H4 (cell line): ENCODE results near the gene TBC1D14. TPM values are rescaled to one million over a fixed set of nuclear protein-coding genes. Genes with fewer than 3 reads are reported as not detected.

ENCODE experiments used
- DNase-seq: peaks from one replicate; pipeline ENCODE4 v3.0.0-alpha.2; 2015; ENCODE audit warnings: low spot score
- total RNA-seq: library from RNA; depleted of rRNA; stranded (reverse); fragments of >200 nt; shearing (Covaris generic); gene quantifications from 2 replicates; pipeline ENCODE4 v1.2.3, GENCODE V29; 2014

Gene TBC1D14
- total RNA-seq, 1 experiment from 2014 or later = 38.9 TPM

GRCh38 chr4:6929339-6929811 lies 19.7 kb downstream of the TBC1D14 start:
- no peak for DNase-seq

- no peak for DNase-seq
These were observed 20.3 kb downstream of the TBC1D14 start for GRCh38 chr4:6929812-6930464.

GRCh38 chr4:6932475-6932874 lies 22.8 kb downstream of the TBC1D14 start:
- no peak for DNase-seq

DNA sequence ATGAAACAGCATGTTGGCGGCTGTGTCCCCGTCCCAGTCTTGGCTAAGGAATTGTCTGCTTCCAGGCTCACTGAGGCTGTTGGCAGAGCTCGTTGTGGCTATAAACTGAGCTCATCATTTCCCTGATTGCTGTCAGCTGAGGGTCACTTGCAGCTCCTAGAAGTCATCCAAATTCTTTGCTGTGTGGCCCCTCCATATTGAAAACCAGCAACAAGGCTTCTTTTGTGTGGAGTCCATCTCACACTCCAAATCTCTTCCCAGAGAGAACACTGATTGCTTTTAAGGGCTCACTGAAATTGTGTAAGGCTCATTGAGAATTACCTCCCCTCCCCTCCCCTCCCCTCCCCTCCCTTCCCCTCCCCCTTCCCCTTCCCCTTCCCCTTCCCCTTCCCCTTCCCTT lies 23.3 kb downstream of the TBC1D14 start:
- DNase-seq = no peak

- DNase-seq = no peak
These were observed 24.2 kb downstream of the TBC1D14 start for GRCh38 chr4:6933691-6934430.

DNA sequence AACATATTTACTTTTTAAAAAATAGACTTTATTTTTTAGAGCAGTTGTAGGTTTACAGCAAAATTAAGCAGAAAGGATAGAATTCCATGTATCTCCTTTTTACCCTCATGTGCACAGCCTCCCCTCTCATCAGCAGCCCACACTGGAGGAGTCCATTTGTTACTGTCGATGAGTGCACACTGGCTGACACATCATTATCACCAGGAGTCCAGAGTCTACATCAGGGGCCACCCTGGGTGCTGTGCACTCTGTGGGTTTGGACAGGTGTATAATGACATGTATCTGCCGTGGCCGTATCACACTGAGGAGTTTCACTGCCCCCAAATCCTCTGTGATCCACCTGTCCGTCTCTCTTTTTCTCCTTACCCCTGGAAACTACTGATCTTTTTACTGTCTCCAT lies 26.3 kb downstream of the TBC1D14 start:
- no peak for DNase-seq

DNA sequence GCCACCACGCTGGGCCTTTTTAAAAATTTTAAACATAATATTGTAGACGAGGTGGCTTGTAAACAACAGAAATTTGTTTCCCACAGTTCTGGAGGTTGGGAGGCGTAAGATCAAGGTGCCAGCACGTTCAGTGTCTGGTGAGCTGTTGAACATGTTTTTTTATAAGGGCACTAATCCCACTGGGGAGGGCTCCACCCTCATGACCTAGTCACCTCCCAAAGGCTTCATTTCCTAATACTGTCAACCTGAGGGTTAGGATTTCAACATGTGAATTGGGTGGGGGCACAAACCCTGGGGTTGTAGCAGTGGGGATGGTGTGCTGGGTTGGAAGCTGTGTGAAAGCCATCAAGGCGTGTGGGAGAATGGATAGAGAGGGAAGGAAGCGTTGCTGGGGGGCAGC lies 27.6 kb downstream of the TBC1D14 start:
- no peak for DNase-seq

DNA sequence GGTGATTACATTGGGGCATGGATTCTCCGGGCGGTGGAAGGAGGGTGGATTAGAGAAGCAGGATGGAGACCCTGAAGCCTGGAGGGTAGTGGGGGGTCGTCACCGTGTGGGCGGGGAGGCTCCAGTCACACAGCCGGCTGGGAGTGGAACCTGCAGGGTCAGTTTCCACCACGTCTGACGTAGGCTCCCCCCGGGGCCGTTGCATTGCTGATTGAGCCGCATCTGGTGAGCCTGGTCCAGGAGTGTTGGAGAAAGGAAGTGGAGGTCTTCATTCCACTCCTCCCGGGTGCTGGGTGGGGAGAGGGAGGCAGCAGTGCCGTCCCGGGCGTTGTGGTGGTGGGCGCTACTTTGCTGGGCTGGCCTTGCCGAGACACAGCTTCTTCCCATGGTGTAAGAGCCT lies 28.1 kb downstream of the TBC1D14 start:
- DNase-seq = no peak

DNA sequence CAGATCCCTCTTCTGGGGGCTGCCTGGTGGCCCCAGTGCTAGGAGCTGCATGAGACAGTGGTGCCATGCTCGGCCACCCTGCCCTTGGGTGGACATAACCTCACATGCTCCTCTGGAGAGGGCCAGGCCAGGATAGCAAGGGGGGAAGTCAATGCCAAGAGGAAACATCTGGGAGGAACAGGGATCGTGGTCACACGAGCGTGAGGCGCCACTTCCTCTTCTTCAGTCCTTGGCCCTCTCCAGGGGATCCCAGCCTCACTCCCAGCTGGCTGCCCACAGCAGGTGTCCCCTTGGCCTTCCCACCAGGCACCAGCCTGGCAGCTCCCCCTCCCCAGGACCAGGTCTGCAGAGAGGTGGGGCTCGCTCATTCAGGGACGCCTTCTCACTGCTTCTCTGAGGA lies 28.6 kb downstream of the TBC1D14 start:
- DNase-seq = peak; percentile 45

DNA sequence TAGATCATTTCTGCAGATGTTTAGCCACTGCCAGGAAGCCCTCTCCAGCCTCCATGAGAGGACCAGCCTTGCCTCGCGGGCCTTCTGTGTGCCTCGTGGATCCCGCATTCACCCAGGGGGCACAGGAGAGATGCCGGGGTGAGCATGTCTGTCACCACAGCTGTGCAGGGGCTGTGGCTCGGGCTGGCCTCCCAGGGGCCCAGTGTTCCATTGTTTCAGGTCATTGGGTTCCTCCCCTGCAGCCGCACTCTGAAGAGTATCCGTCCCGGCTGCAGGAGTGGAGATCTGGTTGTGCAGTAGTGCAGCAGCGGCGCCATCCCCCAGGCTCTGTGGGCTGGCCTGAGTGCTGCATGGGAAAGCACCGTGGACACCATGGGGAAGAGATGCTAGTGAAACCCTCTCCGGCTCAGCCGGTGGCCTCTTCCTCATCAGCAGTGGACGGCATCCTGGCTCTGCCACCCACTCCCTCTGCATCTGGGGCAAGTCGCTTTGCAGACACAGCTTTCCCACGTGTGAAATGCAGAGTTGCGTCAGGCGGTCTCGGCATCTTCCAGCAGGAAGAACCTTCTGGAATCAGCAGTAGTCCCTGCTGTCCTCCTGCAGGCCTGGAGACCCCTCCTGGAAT lies 29.1 kb downstream of the TBC1D14 start:
- no peak for DNase-seq

- no peak for DNase-seq
These were observed 30.4 kb downstream of the TBC1D14 start for GRCh38 chr4:6939761-6940743.

DNA sequence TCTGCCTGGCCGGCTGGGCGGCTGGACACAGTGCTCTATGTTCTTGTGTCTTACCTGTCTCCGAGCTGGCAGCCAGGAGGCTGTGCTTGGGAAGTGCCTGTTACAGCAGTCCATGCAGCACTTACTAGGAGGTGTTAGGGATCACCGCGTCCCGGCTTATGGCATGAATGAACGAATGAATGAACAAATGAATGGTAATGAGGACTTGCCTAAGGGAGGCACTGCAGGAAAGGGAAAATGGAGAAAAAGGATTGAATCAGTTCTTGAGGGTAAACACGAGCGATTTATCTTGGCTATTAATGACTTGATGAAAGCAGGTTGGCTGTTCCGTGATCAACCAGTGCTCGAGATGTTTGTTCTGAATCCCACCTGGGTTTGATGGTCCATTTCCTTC lies 31.1 kb downstream of the TBC1D14 start:
- no peak for DNase-seq

DNA sequence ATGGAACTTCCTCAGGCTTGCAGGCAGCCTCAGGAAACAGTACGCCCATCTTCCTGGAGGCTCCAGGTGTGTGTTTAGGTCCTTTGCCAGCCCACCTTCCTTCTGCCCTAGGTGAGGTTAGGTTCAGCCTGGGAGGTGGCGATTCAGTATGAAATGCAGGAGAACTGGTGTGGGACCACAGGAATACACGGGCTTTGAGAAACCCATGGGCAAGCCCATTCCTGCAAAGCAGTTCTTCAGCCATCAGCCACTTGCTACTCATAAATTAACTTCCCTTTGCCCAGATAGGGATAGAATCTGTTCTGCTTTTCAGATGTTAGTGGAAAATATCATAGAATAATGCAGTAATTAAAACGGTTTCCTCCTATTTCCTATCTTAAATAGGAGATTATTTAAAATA lies 32.2 kb downstream of the TBC1D14 start:
- DNase-seq = no peak

GRCh38 chr4:6942238-6942800 lies 32.7 kb downstream of the TBC1D14 start:
- peak; percentile 99 for DNase-seq

DNA sequence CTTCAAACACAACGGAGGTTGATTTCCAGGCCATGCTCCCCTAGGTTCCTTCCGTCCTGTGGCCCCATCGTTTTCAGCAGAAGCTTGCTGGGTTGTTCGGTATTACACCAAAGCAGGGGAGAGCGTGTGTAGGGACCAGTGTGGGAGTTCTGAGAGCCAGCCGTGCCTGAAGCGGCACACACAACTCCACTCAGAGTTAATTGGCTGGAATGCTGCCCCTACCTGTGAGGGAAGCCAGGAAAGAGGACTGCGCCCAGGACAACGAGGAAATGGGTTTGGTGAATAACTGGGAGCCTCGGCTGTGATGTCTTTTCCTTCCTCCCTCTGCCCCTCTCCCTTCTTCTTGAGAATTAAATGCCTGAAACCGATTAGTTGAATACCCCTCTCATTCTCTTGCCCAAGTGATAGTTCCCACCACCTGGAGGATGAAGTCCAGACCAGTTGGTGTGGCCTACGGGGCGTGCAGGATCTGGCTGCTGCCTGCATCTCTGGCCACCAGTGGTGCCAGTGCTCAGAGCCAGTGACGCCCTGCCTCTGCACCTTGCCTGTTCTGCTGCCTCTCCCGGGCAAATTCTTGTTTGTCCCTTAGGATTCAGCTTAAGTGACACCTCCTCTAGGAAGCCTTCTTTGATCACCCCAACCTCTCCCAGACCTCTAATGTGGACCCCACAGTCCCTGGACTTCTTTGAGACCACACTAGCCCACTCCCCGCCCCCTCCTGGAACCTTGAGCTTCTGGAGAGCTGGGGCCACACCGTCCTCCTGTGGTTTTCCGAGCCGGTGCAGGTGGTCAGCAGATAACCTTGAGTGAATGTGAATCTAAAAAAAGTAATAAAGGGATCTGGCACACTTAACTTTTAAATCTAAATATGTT lies 33.6 kb downstream of the TBC1D14 start:
- DNase-seq = no peak

DNA sequence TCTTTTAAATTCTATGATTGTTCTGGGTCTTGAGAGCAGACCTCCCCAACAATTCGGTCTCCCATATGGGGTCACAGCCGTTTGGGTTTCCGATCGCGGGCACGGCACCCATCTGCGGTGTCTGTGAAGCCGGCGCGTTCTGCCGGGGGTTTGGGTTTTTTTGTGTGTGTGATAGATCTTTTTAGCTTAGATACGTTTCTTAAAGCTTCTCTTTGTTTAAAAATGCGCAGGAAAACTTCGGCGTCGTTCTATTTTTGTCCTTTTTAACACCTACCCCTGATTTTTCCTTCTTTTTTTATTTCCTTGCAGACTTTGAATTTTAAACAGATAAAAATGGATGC lies 34.2 kb downstream of the TBC1D14 start:
- DNase-seq = no peak

GRCh38 chr4:6944301-6945051 lies 34.9 kb downstream of the TBC1D14 start:
- no peak for DNase-seq

DNA sequence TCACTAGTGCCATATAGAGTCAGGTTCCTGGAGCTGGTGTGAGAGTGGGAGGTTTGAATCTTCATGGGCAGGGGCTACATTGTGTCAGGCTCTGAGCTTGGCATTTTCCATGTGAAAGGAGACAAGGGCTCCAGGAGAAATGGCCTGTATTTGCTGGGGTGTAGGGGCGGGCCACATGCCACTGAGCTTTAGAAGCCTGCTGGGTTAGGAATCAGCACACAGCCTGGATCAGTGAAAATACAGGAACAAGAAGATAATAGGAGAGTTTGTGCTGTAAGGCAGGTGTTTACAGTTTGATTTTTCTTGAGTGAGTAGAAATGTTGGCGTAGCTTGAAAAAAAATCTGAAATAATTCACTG lies 35.4 kb downstream of the TBC1D14 start:
- DNase-seq = no peak

- DNase-seq = no peak
These were observed 36.9 kb downstream of the TBC1D14 start for GRCh38 chr4:6946497-6946896.

GRCh38 chr4:6948134-6948460 lies 38.5 kb downstream of the TBC1D14 start:
- no peak for DNase-seq
